HepG2 (cell line): ENCODE measurements around the gene SCYGR4. TPM values are rescaled to one million over a fixed set of nuclear protein-coding genes. Genes with fewer than 3 reads are reported as not detected.

Experiments
- ARID5B ChIP-seq: IDR thresholded peaks from 2 replicates; pipeline ENCODE4 v1.4.0; 2020; ENCODE audit warnings: mild to moderate bottlenecking, missing genetic modification reagents
- BRCA1 ChIP-seq: sonication (generic); formaldehyde crosslinking; IDR thresholded peaks from 2 replicates; pipeline ENCODE4 v1.4.0; 2020; ENCODE audit warnings: missing genetic modification reagents
- EZH2 ChIP-seq: conservative IDR thresholded peaks from 2 replicates; pipeline ENCODE4 v1.6.1; 2012; ENCODE audit warnings: mild to moderate bottlenecking, low read depth, low read length, moderate library complexity
- GMEB2 ChIP-seq: IDR thresholded peaks from 2 replicates; pipeline ENCODE4 v1.6.1; 2016; ENCODE audit warnings: missing biosample characterization, missing genetic modification reagents, low read depth
- HOXD1 ChIP-seq: sonication (generic); formaldehyde crosslinking; IDR thresholded peaks from 2 replicates; pipeline ENCODE4 v1.5.0; 2020; ENCODE audit warnings: missing genetic modification reagents
- POLR2A ChIP-seq, 2 experiments: IDR thresholded peaks; 2 replicates each; pipeline ENCODE4 v1.6.1; 2011; ENCODE audit warnings: low read depth in 2 of 2, low read length in 2 of 2, mild to moderate bottlenecking in 1 of 2, moderate library complexity in 1 of 2; ENCODE audit not compliant: insufficient read depth in 1 of 2
- PRDM4 ChIP-seq: sonication (generic); formaldehyde crosslinking; IDR thresholded peaks from 2 replicates; pipeline ENCODE4 v1.9.0; 2021; ENCODE audit warnings: missing genetic modification reagents, borderline replicate concordance
- RFX3 ChIP-seq: IDR thresholded peaks from 2 replicates; pipeline ENCODE4 v1.6.1; 2016; ENCODE audit warnings: missing biosample characterization, missing genetic modification reagents
- SUZ12 ChIP-seq: fragments of 150-350 bp; IDR thresholded peaks from 2 replicates; pipeline ENCODE4 v1.6.1; 2014; ENCODE audit warnings: low read depth, low read length
- TBX2 ChIP-seq: sonication (generic); formaldehyde crosslinking; IDR thresholded peaks from 2 replicates; pipeline ENCODE4 v1.5.0; 2020; ENCODE audit warnings: missing genetic modification reagents, mild to moderate bottlenecking, borderline replicate concordance
- WIZ ChIP-seq: sonication (generic); formaldehyde crosslinking; IDR thresholded peaks from 2 replicates; pipeline ENCODE4 v1.5.1; 2020; ENCODE audit warnings: mild to moderate bottlenecking, missing genetic modification reagents
- ZIK1 ChIP-seq: sonication (generic); formaldehyde crosslinking; IDR thresholded peaks from 2 replicates; pipeline ENCODE4 v1.5.0; 2020; ENCODE audit warnings: mild to moderate bottlenecking, low read depth, missing genetic modification reagents, borderline replicate concordance
- ZNF234 ChIP-seq: sonication (generic); formaldehyde crosslinking; conservative IDR thresholded peaks from 2 replicates; pipeline ENCODE4 v1.5.1; 2020; ENCODE audit warnings: mild to moderate bottlenecking, missing genetic modification reagents
- ZNF235 ChIP-seq: sonication (generic); formaldehyde crosslinking; IDR thresholded peaks from 2 replicates; pipeline ENCODE4 v1.8.1; 2023; ENCODE audit warnings: mild to moderate bottlenecking, missing genetic modification reagents, borderline replicate concordance
- ZNF674 ChIP-seq: sonication (generic); formaldehyde crosslinking; IDR thresholded peaks from 2 replicates; pipeline ENCODE4 v1.5.0; 2020; ENCODE audit warnings: low read depth, mild to moderate bottlenecking, missing genetic modification reagents
- ZNF724P ChIP-seq: sonication (generic); formaldehyde crosslinking; IDR thresholded peaks from 2 replicates; pipeline ENCODE4 v1.8.0; 2022; ENCODE audit warnings: missing genetic modification reagents, borderline replicate concordance
- ZNF891 ChIP-seq: sonication (generic); formaldehyde crosslinking; IDR thresholded peaks from 2 replicates; pipeline ENCODE4 v1.5.0; 2020; ENCODE audit warnings: mild to moderate bottlenecking, missing genetic modification reagents
- polyA plus RNA-seq, 8 experiments: library from polyadenylated mRNA; depleted of rRNA in 3 of 8; stranded (reverse) in 7 of 8; unstranded in 1 of 8; fragments of >200 nt; fragmentation: Illumina TruSeq in 4 of 8; extraction: Trizol in 4 of 8; gene quantifications; 2 replicates each; pipeline versions ENCODE4 v1.2.1 to v1.2.3, GENCODE V29; 2011 to 2016; ENCODE audit warnings: low read depth in 4 of 8, missing spikeins in 1 of 8, mixed read lengths in 1 of 8; ENCODE audit not compliant: insufficient read depth in 1 of 8
- total RNA-seq, 5 experiments: library from RNA; depleted of rRNA; stranded (reverse); fragments of >200 nt; fragmentation: Illumina TruSeq; extraction: Trizol; gene quantifications; 2 replicates each; pipeline ENCODE4 v1.2.3, GENCODE V29; 2016; ENCODE audit warnings: low read depth in 1 of 5
- TF ChIP-seq, protein P1 (sequence below): sonication (generic); formaldehyde crosslinking; conservative IDR thresholded peaks from 2 replicates; pipeline ENCODE4 v1.4.0; 2020; ENCODE audit warnings: missing genetic modification reagents
- TF ChIP-seq, protein P2 (sequence below): IDR thresholded peaks from 2 replicates; pipeline ENCODE4 v1.6.1; 2016; ENCODE audit warnings: control low read depth

Gene SCYGR4
- total and polyA plus RNA-seq, 2 of the 13 experiments (the other 11 are each of a cell fraction or from before 2014, with no cell fraction given), result not detected

DNA sequence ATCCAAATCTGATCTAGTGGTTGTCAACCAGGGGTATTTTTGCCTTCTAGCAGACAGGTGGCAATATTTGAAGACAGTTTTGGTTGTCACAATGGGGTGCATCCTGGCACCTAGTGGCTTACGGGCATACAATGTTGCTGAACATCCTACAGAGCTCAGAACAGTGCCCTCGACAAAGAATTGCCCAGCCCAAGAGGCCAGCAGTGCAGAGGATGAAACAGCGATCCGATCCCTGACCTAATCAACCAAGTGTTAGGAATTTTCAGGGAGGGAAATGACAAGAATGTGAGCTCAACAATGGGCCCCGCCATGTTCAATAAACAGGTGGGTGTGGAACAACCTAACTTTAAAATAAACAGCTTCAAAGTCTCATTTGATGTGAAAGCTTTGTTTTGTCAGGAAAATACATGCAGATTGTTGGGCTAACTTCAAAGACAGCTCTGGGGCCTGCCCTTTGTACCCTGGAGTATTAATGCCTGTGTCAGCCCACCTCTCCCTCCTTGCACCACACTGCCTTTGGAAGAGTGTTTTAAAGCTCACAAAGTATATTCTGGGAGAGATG, 26.8 kb downstream of the SCYGR4 start (continued):
- no peak for TF ChIP-seq GMEB2 (CRISPR knock-in tag)
- no peak for TF ChIP-seq HOXD1 (CRISPR knock-in tag)
- TF ChIP-seq, protein P1, sequence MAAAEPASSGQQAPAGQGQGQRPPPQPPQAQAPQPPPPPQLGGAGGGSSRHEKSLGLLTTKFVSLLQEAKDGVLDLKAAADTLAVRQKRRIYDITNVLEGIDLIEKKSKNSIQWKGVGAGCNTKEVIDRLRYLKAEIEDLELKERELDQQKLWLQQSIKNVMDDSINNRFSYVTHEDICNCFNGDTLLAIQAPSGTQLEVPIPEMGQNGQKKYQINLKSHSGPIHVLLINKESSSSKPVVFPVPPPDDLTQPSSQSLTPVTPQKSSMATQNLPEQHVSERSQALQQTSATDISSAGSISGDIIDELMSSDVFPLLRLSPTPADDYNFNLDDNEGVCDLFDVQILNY (CRISPR knock-in tag), result no peak
- no peak for TF ChIP-seq EZH2
- no peak for TF ChIP-seq PRDM4 (CRISPR knock-in tag)
- no peak for TF ChIP-seq SUZ12
- TF ChIP-seq ZIK1 (CRISPR knock-in tag), result no peak
- TF ChIP-seq ZNF674 (CRISPR knock-in tag), result no peak
- no peak for TF ChIP-seq BRCA1 (CRISPR knock-in tag)
- TF ChIP-seq, protein P2, sequence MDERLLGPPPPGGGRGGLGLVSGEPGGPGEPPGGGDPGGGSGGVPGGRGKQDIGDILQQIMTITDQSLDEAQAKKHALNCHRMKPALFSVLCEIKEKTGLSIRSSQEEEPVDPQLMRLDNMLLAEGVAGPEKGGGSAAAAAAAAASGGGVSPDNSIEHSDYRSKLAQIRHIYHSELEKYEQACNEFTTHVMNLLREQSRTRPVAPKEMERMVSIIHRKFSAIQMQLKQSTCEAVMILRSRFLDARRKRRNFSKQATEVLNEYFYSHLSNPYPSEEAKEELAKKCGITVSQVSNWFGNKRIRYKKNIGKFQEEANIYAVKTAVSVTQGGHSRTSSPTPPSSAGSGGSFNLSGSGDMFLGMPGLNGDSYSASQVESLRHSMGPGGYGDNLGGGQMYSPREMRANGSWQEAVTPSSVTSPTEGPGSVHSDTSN (CRISPR knock-in tag), result no peak
- no peak for TF ChIP-seq ZNF891 (CRISPR knock-in tag)
- TF ChIP-seq POLR2A (IDR thresholded peaks at IDR 0.05; ENCODE audit: insufficient read depth in 1 of 2, low read depth in 2 of 2, low read length in 2 of 2), result no peak
- TF ChIP-seq ARID5B, result peak; percentile 98
- no peak for TF ChIP-seq ZNF724P (CRISPR knock-in tag)
- no peak for TF ChIP-seq ZNF235 (CRISPR knock-in tag)
- no peak for TF ChIP-seq RFX3 (CRISPR knock-in tag)
- TF ChIP-seq WIZ (CRISPR knock-in tag), result no peak
- TF ChIP-seq ZNF234 (CRISPR knock-in tag), result no peak
- peak; percentile 96; the same call in 1 of the 2 replicates for TF ChIP-seq TBX2 (CRISPR knock-in tag)
